ENCODE measurements around the gene SREBF1. TPM values are rescaled to one million over a fixed set of nuclear protein-coding genes. Genes with fewer than 3 reads are reported as not detected.

The SREBF1 gene
- total and polyA plus RNA-seq, 8 donors = 13.1 to 207 (median 80.3) TPM

GRCh38 chr17:17839791-17840707, 3.3 kb upstream of the SREBF1 start:
- H3K4me1 ChIP-seq = peaks cover 50 to 69% (median 63%) of the 10 kb centered on the region in 4 donors
- peak; percentile 96 to 97 for DNase-seq
- intact Hi-C loops (cut with DNase I; ENCODE audit: low total_unique reads) = no loop called here
- peak overlapping the region; percentile 98 to 100 (median 99) for H3K27ac ChIP-seq
- no peaks in the 10 kb centered on the region for H3K27me3 ChIP-seq
- peak overlapping the region; percentile 42 to 51 (median 48) for H3K4me3 ChIP-seq
- TF ChIP-seq CTCF (IDR thresholded peaks at IDR 0.05) = no peak
- TF ChIP-seq EP300 (IDR thresholded peaks at IDR 0.05) = no peak
- TF ChIP-seq POLR2AphosphoS5 (IDR thresholded peaks at IDR 0.05) = peak; percentile 72 to 86 (median 83)
- TF ChIP-seq POLR2A (IDR thresholded peaks at IDR 0.05) = peak in 1 of 4 donors; percentile 23
- no peaks in the 10 kb centered on the region for H3K9me3 ChIP-seq
- H3K36me3 ChIP-seq = peaks cover 0 to under 1% (median 0%) of the 10 kb centered on the region in 4 donors
- WGBS, 5 donors = 1 to 9% (median 2%) methylated on average over 36 to 71 of the region's 71 CpGs

GRCh38 chr17:17837966-17838962, 1.5 kb upstream of the SREBF1 start:
- peaks cover 0 to 4% (median 0%) of the 10 kb centered on the region in 4 donors for H3K36me3 ChIP-seq
- intact Hi-C loops (cut with DNase I; ENCODE audit: low total_unique reads) = no loop called here
- H3K4me1 ChIP-seq = peaks cover 61 to 85% (median 76%) of the 10 kb centered on the region in 4 donors
- DNase-seq = peak in 1 of 2 donors; percentile 87
- WGBS, 5 donors = 44 to 80% (median 61%) methylated on average over 6 to 11 of the region's 11 CpGs
- H3K27me3 ChIP-seq = no peaks in the 10 kb centered on the region
- no peaks in the 10 kb centered on the region for H3K9me3 ChIP-seq
- H3K4me3 ChIP-seq = no peak overlapping the region
- TF ChIP-seq POLR2A (IDR thresholded peaks at IDR 0.05) = no peak
- TF ChIP-seq EP300 (IDR thresholded peaks at IDR 0.05) = no peak
- peak in 2 of 3 donors; percentile 14 to 73 for TF ChIP-seq POLR2AphosphoS5 (IDR thresholded peaks at IDR 0.05)
- H3K27ac ChIP-seq = peak overlapping the region; percentile 98 to 100 (median 99)

GRCh38 chr17:17837380-17837821, 615 bp upstream of the SREBF1 start:
- DNase-seq = peak in 1 of 2 donors; percentile 75
- WGBS, 5 donors = 33 to 57% (median 40%) methylated on average over 3 of the region's 3 CpGs
- Histone ChIP-seq H3K4me1 (peaks cover 62 to 89% (median 77%) of the 10 kb centered on the region in 4 donors), H3K27me3 (no peaks in the 10 kb centered on the region), H3K9me3 (no peaks in the 10 kb centered on the region), H3K36me3 (peaks cover 0 to 4% (median 0%) of the 10 kb centered on the region in 4 donors), H3K27ac (peak overlapping the region; percentile 98 to 100 (median 99)), H3K4me3 (peak overlapping the region; percentile 64 to 85 (median 66))
- intact Hi-C loops (cut with DNase I; ENCODE audit: low total_unique reads) = no loop called here
- no peak for TF ChIP-seq CTCF (IDR thresholded peaks at IDR 0.05)
- TF ChIP-seq POLR2AphosphoS5 (IDR thresholded peaks at IDR 0.05) = peak in 1 of 3 donors; percentile 16

- WGBS, 5 donors = 0% methylated on average over 3 to 69 of the region's 69 CpGs
- H3K27me3 ChIP-seq = no peaks in the 10 kb centered on the region
- peak overlapping the region; percentile 98 to 100 (median 99) for H3K27ac ChIP-seq
- H3K4me3 ChIP-seq = peak overlapping the region; percentile 64 to 85 (median 66)
- peaks cover 71 to 89% (median 81%) of the 10 kb centered on the region in 4 donors for H3K4me1 ChIP-seq
- intact Hi-C loops (cut with DNase I; ENCODE audit: low total_unique reads) = no loop called here
- no peaks in the 10 kb centered on the region for H3K9me3 ChIP-seq
- H3K36me3 ChIP-seq = peaks cover 0 to 4% (median 0%) of the 10 kb centered on the region in 4 donors
- no peak for TF ChIP-seq CTCF (IDR thresholded peaks at IDR 0.05)
- TF ChIP-seq POLR2A (IDR thresholded peaks at IDR 0.05) = peak in 2 of 4 donors; percentile 93 to 94
- peak; percentile 98 to 100 (median 100) for TF ChIP-seq POLR2AphosphoS5 (IDR thresholded peaks at IDR 0.05)
- no peak for TF ChIP-seq EP300 (IDR thresholded peaks at IDR 0.05)
- DNase-seq = peak; percentile 99
Measured at GRCh38 chr17:17836250-17836817, 452 bp downstream of the SREBF1 start.

Measured in stomach (tissue), 9 donors.